ENCODE results near the gene TTLL3.

Gene TTLL3

DNA sequence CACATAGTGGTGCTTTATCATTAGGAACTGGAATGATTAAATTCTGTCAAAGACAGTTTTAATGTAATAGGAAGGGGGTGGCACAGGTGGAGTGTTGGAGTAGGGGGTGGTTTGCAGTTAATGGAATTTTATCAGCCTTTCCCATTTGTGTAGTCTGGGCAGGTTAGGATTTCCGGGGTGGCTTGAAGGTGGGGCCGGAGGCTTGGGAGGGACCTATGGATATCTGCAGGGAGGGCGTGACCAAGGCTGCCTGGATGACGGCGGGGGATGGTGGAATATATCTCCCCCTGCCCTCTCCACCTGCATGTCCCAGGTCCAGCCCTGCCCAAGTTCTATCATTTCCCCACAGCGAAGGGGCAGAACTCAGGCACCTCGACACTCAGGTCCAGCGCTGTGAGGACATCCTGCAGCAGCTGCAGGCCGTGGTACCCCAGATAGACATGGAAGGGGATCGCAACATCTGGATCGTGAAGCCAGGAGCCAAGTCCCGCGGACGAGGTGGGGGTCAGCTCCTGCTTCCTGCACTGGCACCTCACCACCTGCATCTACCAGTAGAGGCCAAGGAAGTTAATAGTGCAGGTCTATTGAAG, 15.5 kb downstream of the TTLL3 start:
- Histone ChIP-seq H3K9me3 (ENCODE audit: control insufficient read depth, low read length) (no peaks in the 10 kb centered on the region), H3K4me1 (ENCODE audit: control insufficient read depth, insufficient read depth, low read length, poor library complexity, severe bottlenecking) (no peaks in the 10 kb centered on the region), H3K36me3 (ENCODE audit: control insufficient read depth, insufficient read depth, low read length) (peaks cover 6% of the 10 kb centered on the region), H3K4me3 (ENCODE audit: extremely low read depth, insufficient read depth, low read length, poor library complexity, severe bottlenecking) (no peak overlapping the region), H3K27ac (ENCODE audit: low read depth, low read length, severe bottlenecking) (no peak overlapping the region)
- WGBS, 2 experiments (ENCODE audit: insufficient coverage in 2 of 2): 77 to 81% methylated on average over 7 to 9 of the region's 14 CpGs

DNA sequence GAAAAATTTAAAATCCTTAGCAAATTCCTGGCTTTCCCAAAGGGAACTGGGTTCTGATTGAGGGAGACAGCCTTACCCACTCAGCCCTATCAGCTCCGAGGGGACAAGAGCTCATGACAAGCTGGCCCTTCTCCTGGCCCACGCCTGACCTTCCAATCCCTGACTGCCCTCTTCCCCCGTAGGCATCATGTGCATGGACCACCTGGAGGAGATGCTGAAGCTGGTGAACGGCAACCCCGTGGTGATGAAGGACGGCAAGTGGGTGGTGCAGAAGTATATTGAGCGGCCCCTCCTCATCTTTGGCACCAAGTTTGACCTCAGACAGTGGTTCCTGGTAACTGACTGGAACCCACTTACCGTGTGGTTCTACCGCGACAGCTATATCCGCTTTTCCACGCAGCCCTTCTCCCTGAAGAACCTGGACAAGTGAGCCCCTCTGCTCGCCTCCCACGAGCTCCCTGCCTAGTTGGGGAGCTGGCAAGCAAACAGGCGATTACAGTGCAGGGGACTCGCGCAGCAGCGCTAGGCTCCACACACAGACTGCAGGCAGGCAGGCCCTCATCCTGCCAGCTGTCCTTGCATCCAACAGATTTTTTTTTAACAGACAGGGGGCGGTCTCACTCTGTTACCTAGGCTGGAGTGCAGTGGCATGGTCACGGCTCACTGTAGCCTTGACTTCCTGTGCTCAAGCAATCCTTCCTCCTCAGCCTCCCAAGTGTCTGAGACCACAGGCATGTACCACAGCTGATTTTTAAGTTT, 16.9 kb downstream of the TTLL3 start:
- Histone ChIP-seq H3K27ac (ENCODE audit: low read depth, low read length, severe bottlenecking) (no peak overlapping the region), H3K4me3 (ENCODE audit: extremely low read depth, insufficient read depth, low read length, poor library complexity, severe bottlenecking) (no peak overlapping the region), H3K36me3 (ENCODE audit: control insufficient read depth, insufficient read depth, low read length) (peaks cover 6% of the 10 kb centered on the region), H3K9me3 (ENCODE audit: control insufficient read depth, low read length) (no peaks in the 10 kb centered on the region), H3K4me1 (ENCODE audit: control insufficient read depth, insufficient read depth, low read length, poor library complexity, severe bottlenecking) (no peaks in the 10 kb centered on the region)
- WGBS, 2 experiments (ENCODE audit: insufficient coverage in 2 of 2): 79 to 85% methylated on average over 19 to 20 of the region's 20 CpGs

DNA sequence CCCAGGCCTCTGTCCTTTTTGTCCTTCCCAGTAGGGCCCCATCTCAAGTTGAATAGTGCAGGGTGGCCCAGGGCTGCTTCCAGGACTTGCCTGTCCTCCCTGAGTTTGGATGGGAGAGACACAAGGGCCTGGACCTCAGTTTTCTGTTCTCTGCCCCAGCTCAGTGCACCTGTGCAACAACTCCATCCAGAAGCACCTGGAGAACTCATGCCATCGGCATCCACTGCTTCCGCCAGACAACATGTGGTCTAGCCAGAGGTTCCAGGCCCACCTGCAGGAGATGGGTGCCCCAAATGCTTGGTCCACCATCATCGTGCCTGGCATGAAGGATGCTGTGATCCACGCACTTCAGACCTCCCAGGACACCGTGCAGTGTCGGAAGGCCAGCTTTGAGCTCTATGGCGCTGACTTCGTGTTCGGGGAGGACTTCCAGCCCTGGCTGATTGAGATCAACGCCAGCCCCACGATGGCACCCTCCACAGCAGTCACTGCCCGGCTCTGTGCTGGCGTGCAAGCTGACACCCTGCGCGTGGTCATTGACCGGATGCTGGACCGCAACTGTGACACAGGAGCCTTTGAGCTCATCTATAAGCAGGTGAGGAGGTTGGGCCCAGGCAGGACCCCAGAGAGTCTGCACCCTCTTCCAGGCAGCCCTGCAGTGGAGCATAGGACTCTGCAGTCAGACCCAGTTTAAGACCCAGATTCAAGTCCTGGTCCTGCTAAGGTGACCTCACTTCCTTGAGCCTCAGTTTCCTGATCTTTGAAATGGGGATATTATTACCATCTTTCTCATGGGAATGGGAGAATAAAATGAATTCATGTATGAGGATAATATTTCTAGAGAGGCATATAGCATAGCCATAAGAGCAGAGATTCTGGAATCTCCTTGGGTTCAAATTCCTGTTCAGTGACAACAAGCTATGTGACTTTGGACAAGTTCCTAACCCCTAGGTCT, 19.0 kb downstream of the TTLL3 start:
- Histone ChIP-seq H3K27ac (ENCODE audit: low read depth, low read length, severe bottlenecking) (no peak overlapping the region), H3K4me1 (ENCODE audit: control insufficient read depth, insufficient read depth, low read length, poor library complexity, severe bottlenecking) (no peaks in the 10 kb centered on the region), H3K4me3 (ENCODE audit: extremely low read depth, insufficient read depth, low read length, poor library complexity, severe bottlenecking) (no peak overlapping the region), H3K36me3 (ENCODE audit: control insufficient read depth, insufficient read depth, low read length) (peaks cover 19% of the 10 kb centered on the region), H3K9me3 (ENCODE audit: control insufficient read depth, low read length) (no peaks in the 10 kb centered on the region)
- WGBS, 2 experiments (ENCODE audit: insufficient coverage in 2 of 2): 98% methylated on average over 17 of the region's 17 CpGs

DNA sequence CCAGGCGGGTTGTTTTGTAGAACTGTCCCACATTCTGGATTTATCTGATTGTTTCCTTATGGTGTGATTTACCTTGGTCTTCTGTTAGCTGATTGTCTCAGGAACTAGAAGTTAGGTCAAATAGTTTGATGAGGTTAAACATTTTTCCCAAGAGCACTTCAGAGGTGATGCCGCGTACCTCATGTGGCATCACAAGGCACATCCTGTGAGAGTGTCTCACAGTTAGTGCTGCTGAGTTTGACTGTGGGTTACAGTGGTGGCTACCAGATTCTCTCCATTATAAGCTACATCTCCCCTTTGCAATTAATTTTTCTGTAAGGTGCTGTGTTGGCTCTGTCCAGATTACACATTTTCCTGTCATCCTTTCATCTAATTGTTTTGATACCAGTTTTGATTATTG, 21.2 kb downstream of the TTLL3 start:
- Histone ChIP-seq H3K36me3 (ENCODE audit: control insufficient read depth, insufficient read depth, low read length) (peaks cover 34% of the 10 kb centered on the region), H3K9me3 (ENCODE audit: control insufficient read depth, low read length) (no peaks in the 10 kb centered on the region), H3K4me1 (ENCODE audit: control insufficient read depth, insufficient read depth, low read length, poor library complexity, severe bottlenecking) (no peaks in the 10 kb centered on the region), H3K4me3 (ENCODE audit: extremely low read depth, insufficient read depth, low read length, poor library complexity, severe bottlenecking) (no peak overlapping the region), H3K27ac (ENCODE audit: low read depth, low read length, severe bottlenecking) (no peak overlapping the region)
- 100% methylated on average over 1 of the region's 3 CpGs for WGBS, 2 experiments (ENCODE audit: insufficient coverage in 2 of 2)

DNA sequence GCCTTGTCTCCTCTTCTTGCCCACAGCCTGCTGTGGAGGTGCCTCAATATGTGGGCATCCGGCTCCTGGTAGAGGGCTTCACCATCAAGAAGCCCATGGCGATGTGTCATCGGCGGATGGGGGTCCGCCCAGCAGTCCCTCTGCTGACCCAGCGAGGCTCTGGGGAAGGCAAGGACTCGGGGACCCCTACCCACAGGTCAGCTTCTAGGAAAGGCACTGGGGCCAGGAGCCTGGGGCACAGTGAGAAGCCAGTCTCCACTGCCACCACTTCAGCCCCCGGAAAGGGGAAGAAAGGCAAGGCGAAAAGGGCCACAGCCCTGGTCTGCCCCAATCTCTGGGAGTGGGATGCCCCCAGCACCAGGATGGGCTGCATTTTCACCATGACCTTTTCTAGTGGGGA, 23.0 kb downstream of the TTLL3 start:
- H3K36me3 ChIP-seq (ENCODE audit: control insufficient read depth, insufficient read depth, low read length): peaks cover 47% of the 10 kb centered on the region
- H3K4me1 ChIP-seq (ENCODE audit: control insufficient read depth, insufficient read depth, low read length, poor library complexity, severe bottlenecking): no peaks in the 10 kb centered on the region
- H3K9me3 ChIP-seq (ENCODE audit: control insufficient read depth, low read length): no peaks in the 10 kb centered on the region
- no peak overlapping the region for H3K27ac ChIP-seq (ENCODE audit: low read depth, low read length, severe bottlenecking)
- 95% methylated on average over 9 of the region's 9 CpGs; no CpG with 5 or more reads in 1 of the 2 experiments for WGBS, 2 experiments (ENCODE audit: insufficient coverage in 2 of 2)
- H3K4me3 ChIP-seq (ENCODE audit: extremely low read depth, insufficient read depth, low read length, poor library complexity, severe bottlenecking): no peak overlapping the region

DNA sequence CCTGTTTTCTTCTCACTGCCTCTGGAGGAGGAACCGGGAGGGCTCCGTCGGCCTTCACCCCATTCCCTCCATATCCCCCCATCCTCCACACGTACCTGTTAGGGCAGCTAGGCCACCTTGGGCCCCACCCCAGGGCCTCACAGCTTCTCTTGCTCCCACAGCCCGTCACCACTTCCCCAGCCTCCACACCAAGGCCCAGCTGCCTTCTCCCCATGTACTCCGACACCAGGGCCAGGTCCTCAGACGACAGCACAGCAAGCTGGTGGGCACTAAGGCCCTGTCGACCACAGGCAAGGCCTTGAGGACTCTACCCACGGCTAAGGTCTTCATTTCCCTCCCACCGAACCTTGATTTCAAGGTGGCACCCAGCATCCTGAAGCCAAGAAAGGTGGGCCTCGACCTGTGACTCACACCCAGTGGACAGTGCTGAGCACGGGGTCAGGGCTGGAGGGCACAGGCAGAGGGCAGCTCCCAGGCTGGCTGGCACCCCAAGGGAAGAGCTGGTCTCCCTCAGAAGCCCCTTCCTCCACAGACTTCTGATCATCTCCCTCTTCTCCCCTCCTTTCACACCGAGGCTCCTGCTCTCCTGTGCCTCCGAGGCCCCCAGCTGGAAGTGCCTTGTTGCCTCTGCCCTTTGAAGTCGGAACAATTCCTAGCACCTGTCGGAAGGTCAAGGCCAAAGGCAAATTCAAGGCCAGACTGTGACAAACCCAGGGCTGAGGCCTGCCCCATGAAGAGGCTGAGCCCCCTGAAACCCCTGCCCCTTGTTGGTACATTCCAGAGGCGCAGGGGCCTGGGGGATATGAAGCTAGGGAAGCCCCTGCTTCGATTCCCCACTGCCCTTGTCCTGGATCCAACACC, 24.7 kb downstream of the TTLL3 start:
- Histone ChIP-seq H3K9me3 (ENCODE audit: control insufficient read depth, low read length) (no peaks in the 10 kb centered on the region), H3K27ac (ENCODE audit: low read depth, low read length, severe bottlenecking) (no peak overlapping the region), H3K4me3 (ENCODE audit: extremely low read depth, insufficient read depth, low read length, poor library complexity, severe bottlenecking) (no peak overlapping the region), H3K4me1 (ENCODE audit: control insufficient read depth, insufficient read depth, low read length, poor library complexity, severe bottlenecking) (no peaks in the 10 kb centered on the region), H3K36me3 (ENCODE audit: control insufficient read depth, insufficient read depth, low read length) (peaks cover 54% of the 10 kb centered on the region)
- WGBS, 2 experiments (ENCODE audit: insufficient coverage in 2 of 2): 87 to 93% methylated on average over 10 to 17 of the region's 18 CpGs

DNA sequence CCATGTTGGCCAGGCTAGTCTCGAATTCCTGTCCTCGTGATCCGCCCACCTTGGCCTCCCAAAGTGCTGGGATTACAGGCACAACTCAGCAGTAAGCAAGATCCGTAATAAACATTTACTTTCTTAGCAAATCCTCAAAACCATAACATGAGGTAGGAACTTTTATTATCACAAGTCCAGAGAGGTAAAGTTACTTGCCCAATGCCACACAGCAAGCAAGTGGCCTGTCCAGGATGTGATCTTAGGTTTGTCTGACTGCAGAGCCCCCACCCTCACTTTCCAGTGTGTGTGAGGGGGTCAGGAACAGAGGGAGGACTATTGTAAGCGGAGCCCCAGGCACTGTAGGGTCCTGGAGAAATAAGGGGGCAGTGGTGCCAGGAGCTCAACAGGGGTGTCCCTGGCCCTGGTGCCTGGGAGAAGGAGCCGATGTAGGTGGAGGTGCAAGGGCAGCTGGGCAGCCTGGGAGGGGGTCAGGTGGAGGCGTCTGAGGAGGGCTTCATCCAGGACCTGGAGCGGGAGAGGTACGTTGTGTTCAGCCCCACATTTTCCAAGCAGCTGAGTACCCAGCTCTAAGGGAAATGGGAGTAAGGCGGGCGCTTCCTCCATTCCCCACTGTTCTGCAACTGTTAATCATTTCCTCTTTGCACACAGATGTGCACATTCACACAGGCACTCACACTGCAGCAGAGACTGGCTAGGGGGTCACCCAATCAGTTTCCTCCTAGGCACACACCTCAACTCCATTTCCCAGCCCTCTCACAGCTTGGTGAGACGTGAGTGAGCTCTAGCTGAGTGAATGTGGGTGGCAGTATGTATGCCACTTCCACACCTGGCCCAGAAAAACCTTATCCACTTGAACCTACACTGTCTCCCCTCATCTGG, 27.9 kb downstream of the TTLL3 start:
- Histone ChIP-seq H3K4me1 (ENCODE audit: control insufficient read depth, insufficient read depth, low read length, poor library complexity, severe bottlenecking) (no peaks in the 10 kb centered on the region), H3K9me3 (ENCODE audit: control insufficient read depth, low read length) (no peaks in the 10 kb centered on the region), H3K4me3 (ENCODE audit: extremely low read depth, insufficient read depth, low read length, poor library complexity, severe bottlenecking) (no peak overlapping the region), H3K27ac (ENCODE audit: low read depth, low read length, severe bottlenecking) (no peak overlapping the region), H3K36me3 (ENCODE audit: control insufficient read depth, insufficient read depth, low read length) (peaks cover 73% of the 10 kb centered on the region)
- WGBS, 2 experiments (ENCODE audit: insufficient coverage in 2 of 2): 95 to 97% methylated on average over 10 of the region's 12 CpGs

DNA sequence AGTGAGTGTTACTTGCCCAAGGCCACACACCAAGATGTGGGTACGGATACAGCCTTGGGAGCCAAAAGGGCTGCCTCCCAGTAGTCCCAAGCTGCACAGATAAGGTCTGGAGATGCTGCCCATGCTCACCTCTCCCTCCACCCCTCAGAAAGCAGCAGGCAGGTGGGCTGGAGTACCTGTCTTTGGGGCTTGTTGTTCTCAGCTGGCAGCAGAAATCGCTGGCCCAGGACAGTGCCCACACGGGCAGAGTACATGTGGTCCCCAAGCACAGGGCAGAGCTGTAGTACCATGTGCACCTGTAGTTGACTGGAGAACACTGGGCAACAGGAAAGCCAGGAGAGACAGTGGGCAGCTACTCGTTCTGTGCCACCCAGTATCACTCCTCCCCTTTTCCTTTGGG, 28.8 kb downstream of the TTLL3 start:
- no peak overlapping the region for H3K27ac ChIP-seq (ENCODE audit: low read depth, low read length, severe bottlenecking)
- H3K36me3 ChIP-seq (ENCODE audit: control insufficient read depth, insufficient read depth, low read length): peaks cover 68% of the 10 kb centered on the region
- no peaks in the 10 kb centered on the region for H3K4me1 ChIP-seq (ENCODE audit: control insufficient read depth, insufficient read depth, low read length, poor library complexity, severe bottlenecking)
- H3K9me3 ChIP-seq (ENCODE audit: control insufficient read depth, low read length): no peaks in the 10 kb centered on the region
- no peak overlapping the region for H3K4me3 ChIP-seq (ENCODE audit: extremely low read depth, insufficient read depth, low read length, poor library complexity, severe bottlenecking)
- WGBS, 2 experiments (ENCODE audit: insufficient coverage in 2 of 2): 96 to 100% methylated on average over 2 to 4 of the region's 4 CpGs

DNA sequence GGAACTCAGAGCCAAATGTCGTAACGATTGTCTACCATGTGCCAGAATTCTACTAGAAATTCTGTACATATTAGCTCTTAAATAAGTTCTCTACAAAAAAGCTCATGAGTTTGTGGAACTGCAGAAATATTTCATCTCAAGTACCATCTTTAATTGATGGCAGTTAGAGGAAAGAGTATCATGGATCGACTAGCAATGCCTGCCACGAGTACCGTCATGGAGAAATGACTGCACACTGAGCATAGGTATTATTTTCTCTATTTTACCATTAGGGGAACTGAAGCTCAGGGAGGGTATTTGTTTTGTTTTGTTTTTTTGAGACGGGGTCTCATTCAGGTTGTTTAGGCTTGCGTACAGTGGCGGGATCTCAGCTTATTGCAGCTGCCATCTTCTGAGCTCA, 31.0 kb downstream of the TTLL3 start:
- no peaks in the 10 kb centered on the region for H3K9me3 ChIP-seq (ENCODE audit: control insufficient read depth, low read length)
- no peak overlapping the region for H3K27ac ChIP-seq (ENCODE audit: low read depth, low read length, severe bottlenecking)
- no peak overlapping the region for H3K4me3 ChIP-seq (ENCODE audit: extremely low read depth, insufficient read depth, low read length, poor library complexity, severe bottlenecking)
- WGBS, 2 experiments (ENCODE audit: insufficient coverage in 2 of 2): 80 to 83% methylated on average over 6 of the region's 8 CpGs
- peaks cover 53% of the 10 kb centered on the region for H3K36me3 ChIP-seq (ENCODE audit: control insufficient read depth, insufficient read depth, low read length)
- no peaks in the 10 kb centered on the region for H3K4me1 ChIP-seq (ENCODE audit: control insufficient read depth, insufficient read depth, low read length, poor library complexity, severe bottlenecking)

Data from mesodermal cell (in vitro differentiated cells).